HG02885 (cell line): Measurements from ENCODE around the gene ADGRE3.
A peak's percentile ranks its signal among the peaks of the same experiment; 100 is the strongest.

ENCODE experiments used
- ATAC-seq: cut with Tn5 transposase; IDR thresholded peaks from one replicate; pipeline ENCODE4 v1.9.1; 2021; ENCODE audit warnings: mild to moderate bottlenecking; ENCODE audit not compliant: unreplicated experiment, poor library complexity

The ADGRE3 gene

GRCh38 chr19:14674764-14675163, at the start of gene ADGRE3:
TSS of gene ADGRE3 (minus strand) at chr19:14674844. CDS start at chr19:14674770, 74 bp downstream.
- ATAC-seq: no peak

GRCh38 chr19:14722127-14722526, 47.5 kb upstream of the ADGRE3 start:
- ATAC-seq: no peak

DNA sequence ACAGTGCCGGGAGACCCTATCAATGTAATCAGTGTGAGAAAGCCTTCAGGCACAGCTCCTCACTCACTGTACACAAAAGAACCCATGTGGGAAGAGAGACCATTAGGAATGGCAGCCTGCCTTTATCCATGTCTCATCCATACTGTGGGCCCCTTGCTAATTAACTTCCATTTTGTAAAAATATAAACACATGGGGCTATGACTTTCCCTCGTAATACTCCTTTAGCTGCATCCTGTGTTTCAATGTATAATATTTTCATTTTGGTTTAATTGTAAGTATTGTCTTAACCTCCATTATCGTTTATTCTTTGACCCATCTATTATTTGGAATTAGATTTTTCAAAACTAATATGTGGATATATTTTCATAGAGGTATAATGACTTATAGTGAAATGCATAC, 44.5 kb upstream of the ADGRE3 start:
- ATAC-seq: no peak

DNA sequence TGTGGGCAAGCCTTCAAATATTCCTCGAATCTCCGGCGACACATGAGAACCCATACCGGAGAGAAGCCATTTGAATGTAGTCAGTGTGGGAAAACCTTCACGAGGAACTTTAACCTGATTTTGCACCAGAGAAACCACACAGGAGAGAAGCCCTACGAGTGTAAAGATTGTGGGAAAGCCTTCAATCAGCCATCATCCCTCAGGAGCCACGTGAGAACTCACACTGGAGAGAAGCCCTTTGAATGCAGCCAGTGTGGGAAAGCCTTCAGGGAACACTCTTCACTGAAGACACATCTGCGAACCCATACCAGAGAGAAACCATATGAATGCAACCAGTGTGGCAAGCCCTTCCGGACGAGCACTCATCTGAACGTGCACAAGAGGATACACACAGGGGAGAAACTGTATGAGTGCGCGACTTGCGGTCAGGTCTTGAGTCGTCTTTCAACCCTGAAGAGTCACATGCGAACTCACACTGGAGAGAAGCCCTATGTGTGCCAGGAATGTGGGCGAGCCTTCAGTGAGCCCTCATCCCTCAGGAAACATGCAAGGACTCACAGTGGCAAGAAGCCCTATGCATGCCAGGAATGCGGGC, 44.0 kb upstream of the ADGRE3 start:
- no peak for ATAC-seq

DNA sequence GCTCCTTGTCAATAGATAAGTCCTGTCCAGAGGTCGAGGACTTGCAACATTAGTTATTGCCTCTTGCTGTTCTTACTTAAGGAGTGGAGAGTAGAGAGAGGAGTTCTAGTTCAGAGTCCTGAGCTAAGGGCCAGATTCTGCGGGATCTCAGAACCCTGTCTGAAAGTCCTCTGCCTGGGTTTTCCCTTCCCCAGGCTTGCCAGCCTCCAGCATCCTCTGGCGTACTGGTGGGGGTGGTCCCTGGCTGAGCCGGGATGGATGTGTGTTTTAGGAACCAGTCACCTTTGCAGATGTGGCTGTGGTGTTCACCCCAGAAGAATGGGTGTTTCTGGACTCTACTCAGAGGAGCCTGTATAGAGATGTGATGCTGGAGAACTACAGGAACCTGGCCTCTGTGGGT, 41.2 kb upstream of the ADGRE3 start:
- ATAC-seq: no peak

GRCh38 chr19:14704450-14704849, 29.8 kb upstream of the ADGRE3 start:
- ATAC-seq: no peak

DNA sequence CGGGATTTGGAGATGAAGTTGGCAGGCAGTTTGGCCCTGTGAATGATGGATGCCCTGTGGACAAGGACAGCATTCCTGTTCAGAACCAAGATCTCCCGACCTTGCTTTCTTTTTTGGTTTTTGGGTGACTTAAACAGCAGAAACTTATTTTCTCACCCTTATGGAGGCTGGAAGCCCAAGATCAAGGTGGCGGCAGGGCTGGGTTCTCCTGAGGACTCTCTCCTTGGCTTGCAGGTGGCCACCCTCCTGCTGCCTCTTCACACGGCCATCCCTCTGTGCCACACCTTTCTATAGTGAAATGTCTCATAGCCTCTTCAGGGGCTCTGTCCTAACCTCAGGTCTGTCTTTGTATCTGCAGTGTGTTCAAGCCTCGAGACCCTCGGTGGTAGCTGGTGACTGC, 29.2 kb upstream of the ADGRE3 start:
- no peak for ATAC-seq

GRCh38 chr19:14700711-14701375, 26.2 kb upstream of the ADGRE3 start:
- ATAC-seq: no peak

DNA sequence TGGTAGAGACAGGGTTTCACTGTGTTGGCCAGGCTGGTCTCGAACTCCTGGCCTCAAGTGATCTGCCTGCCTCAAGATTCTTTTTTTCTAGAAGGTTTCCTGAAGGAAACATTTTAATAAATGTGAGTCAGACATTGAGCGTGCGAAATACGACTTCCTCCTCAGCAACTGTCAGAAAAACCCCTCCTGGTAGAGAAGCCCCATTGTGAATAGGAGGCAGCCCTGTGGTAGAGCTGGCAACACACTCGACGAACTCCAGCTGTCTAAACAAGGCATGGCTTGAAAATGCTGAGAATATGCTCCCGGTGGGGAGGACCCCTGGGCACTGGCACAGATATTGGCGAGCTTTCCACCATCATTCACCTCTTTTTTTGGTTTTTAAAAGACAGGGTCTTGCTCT, 25.0 kb upstream of the ADGRE3 start:
- no peak for ATAC-seq

DNA sequence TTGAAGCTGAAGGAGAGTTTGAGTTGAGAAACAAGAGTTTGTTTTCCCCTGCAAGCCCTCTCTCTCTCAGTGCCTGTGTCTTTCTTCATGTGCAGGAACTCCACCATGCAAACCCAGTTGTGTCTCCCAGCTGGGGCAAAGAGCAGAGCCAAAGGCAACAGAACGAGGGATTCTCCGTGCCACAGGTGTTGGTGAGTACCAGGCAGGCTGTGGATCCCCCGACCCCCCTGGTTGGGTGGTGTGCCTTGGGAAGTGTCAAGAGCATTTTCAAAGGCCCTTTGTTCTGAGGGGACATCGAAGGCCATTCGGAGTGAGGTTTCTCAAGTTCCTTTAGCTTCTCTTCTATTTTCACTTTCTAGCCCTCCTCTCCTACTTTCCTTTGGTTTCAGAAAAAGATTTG, 20.8 kb upstream of the ADGRE3 start:
- ATAC-seq: no peak

GRCh38 chr19:14694641-14695266, 20.1 kb upstream of the ADGRE3 start:
- ATAC-seq: no peak

GRCh38 chr19:14689598-14690503, 15.2 kb upstream of the ADGRE3 start, which contains the start of gene ZNF333:
TSS of gene ZNF333 (plus strand) at chr19:14690048. CDS start at chr19:14693492, 3,444 bp downstream.
- peak; percentile 91 for ATAC-seq

DNA sequence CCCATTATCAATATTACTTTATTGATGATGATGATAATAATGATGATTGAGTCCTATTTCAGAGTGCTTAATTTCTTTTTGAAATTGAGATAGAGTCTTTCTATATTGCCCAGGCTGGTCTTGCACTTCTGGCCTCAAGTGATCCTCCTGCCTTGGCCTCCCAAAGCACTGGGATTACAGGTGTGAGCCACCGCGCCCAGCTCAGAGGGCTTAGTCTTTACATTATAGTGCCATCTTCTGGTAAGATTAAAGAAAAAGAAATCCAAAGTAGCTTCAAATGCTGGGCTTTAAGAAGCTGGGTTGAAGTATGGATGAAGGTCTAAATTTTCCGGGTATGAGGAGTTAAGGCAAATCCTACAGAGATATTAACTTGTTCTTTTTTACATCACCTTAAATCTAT, 11.8 kb upstream of the ADGRE3 start:
- ATAC-seq: no peak

DNA sequence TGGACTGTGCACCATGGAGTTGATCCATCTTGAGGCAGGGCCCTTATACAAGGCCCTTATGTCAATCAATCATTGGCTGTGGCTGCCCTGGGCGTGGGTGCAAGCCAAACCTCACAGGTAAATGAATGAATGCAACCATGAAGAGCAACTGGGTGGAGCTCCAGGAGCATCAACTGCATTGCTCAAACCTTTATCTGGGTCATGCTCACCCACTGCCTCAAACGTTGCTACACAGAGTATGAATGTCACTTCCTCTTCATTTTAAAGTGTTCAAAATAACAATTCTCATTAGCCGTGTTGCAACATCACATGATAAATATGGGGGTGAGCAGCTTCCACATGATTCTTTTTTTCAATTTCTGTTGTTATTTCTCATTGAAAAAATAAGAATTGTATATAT, 8.8 kb upstream of the ADGRE3 start:
- ATAC-seq: no peak

DNA sequence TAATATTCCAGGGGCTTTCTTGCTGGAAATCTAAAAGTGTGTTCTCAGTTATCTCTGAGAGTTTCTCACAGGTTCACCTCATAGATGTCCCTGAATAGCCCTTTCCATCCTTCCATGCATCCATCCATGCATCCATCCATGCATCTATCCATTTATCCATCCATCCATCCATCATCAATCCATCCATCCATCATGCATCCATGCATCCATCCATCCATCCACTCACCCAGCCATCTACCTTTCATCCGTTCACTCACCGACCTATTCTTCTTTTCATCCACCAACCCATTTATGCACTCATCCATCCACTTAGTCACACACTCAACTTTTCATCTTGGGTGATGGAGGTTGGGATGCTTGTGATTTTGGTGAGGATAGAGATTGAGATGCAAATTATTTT, 7.4 kb upstream of the ADGRE3 start:
- no peak for ATAC-seq

GRCh38 chr19:14678199-14678598, 3.6 kb upstream of the ADGRE3 start:
- ATAC-seq: no peak

DNA sequence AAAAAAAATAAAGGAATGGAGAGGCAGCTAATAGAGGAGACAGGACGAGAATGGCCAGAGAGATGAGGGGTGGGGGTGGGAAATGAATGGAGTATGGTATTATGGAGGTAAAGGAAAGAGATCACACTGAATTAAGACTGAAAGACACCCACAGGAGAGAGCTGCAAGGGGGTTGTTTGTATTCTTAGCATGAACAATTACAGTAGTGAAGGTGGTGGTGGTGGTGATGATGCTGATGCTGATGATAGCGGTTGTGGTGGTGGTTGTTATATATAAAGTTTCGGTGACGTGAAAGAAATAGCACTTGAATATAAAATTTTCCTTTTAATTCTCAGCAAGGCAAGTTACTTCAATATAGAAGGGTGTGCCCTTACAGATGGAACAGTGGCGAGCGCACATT, 2.8 kb upstream of the ADGRE3 start:
- no peak for ATAC-seq

DNA sequence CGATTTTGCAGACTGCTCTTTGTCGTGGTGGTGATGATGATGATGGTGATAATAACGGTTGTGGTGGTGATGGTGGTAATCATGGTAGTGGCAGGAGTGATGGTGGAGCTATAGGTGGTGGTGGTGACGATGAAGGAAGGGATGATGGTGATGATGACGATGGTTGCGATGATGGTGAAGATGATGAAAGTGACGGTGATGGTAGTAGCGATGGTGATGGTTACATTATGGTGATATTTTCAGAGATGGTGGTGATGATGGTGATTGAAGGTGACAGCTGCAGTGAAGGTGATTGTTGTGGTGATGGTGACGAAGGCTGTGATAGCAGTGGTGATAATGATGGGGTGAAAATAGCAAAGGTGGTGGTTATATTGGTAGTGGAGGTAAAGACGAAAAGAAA, 2.1 kb upstream of the ADGRE3 start:
- ATAC-seq: no peak

- ATAC-seq: no peak
These were observed 1.6 kb downstream of the ADGRE3 start for GRCh38 chr19:14673088-14673487.

DNA sequence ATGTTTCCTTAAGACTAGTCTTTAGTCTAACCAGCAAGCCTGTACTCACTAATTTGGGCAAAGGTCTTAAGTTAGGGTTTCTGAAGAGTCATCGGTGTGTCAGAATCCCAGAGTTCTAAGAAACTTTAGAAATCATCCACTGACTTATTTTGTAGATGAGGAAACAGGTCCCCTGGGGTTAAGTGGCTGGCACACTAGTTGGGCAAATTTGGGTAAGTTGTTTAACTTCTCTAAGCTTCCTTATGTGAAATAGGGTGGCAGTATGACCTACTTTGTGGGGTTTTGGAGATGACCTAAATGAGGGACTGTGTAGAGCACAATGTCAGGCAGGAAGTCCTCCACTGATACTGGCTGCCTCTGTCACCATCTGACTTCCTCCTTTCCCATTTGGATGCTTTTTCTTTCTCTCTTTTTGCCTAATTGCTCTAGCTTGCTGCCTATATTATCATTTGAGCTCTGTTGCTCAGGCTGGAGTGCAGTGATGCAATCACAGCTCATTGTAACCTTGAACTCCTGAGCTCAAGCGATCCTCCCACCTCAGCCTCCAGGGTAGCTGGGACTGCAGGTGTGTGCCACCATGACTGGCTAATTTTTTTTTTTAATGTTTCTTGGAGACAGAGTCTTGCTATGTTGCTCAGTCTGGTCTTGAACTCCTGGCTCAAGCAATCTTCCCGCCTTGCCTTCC, 2.3 kb downstream of the ADGRE3 start:
- ATAC-seq: no peak
